T-helper 1 cell (primary cell): ENCODE measurements around the gene FAM53C.
"Not testable (repeated sequence)": the region's sequence is repeated elsewhere in the genome, so short reads cannot be mapped to it uniquely, and the experiment has no call there.

ENCODE experiments used
- DNase-seq, 5 donors: peaks; one replicate each; pipeline ENCODE4 v3.0.0-alpha.2; 2012 to 2020

FAM53C gene

GRCh38 chr5:138351517-138351916, 13.5 kb downstream of the FAM53C start:
- DNase-seq = no peak

GRCh38 chr5:138352071-138352721, 14.1 kb downstream of the FAM53C start, which contains the start of gene KDM3B:
TSS of gene KDM3B (plus strand) at chr5:138352685. CDS start at chr5:138352796, 111 bp downstream.
- DNase-seq = peak; percentile 78 to 90 (median 84)

DNA sequence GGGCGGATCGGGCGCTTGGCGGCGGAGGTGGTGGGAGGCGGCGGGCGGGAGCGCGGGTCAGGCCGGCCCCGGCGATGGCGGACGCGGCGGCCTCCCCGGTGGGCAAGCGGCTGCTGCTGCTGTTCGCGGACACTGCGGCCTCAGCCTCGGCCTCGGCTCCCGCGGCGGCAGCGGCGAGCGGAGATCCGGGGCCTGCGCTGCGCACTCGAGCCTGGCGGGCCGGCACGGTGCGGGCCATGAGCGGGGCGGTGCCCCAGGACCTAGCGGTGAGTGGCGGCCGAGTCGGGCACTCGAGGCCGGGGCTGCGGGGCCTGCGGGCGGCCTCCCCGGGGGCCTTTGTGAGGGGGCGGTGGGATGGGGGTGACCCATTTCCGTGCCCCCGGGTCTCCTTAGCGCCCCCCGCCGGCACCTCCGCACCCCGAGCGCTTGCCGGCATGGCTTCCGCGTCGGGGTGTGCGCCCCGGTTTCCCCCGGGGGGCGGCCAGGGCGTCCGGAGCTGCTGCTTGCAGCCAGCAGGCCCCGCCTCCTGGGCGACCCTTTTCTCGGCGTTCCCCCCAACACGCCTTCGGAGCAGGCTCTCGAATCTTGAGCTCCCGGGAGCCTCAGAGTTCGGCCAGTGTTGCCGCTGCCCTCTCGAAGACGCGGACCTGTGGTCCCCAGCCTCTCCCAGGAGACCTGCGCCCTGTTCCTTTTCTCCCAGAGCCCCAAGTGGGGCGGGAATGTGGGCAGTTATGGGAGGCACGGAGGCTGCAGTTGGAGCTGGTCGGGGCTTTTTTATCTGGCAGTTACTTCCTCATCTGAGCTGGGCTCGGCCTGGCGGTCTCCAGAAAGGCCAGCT, 14.9 kb downstream of the FAM53C start:
- peak; percentile 61 to 76 (median 68) for DNase-seq

DNA sequence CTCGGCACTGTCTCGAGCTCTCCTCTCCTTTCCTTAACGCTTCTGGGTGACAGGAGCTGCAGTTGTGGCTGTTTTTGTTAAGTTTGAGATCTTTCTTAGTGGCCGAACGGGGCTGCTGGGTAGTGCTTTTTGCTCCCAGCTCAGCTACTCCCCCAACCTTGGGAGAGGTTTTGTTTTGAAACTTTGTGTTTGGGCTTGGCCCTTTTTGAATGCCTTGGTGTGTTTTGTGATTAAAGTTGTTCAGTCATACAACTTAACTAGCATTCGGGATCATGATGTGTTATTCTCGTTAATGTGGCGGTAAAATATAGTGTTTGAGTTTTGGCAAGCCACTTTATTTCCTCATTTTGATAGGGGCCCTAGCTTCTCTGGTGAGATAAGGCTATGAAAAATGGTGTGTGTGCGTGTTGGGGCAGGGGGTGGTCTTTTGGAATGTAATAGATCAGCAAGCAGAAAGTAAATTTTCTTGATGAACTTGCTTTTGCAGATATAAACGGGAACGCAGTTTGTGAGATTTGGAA, 15.6 kb downstream of the FAM53C start:
- DNase-seq = peak in 1 of 5 donors; percentile 43

DNA sequence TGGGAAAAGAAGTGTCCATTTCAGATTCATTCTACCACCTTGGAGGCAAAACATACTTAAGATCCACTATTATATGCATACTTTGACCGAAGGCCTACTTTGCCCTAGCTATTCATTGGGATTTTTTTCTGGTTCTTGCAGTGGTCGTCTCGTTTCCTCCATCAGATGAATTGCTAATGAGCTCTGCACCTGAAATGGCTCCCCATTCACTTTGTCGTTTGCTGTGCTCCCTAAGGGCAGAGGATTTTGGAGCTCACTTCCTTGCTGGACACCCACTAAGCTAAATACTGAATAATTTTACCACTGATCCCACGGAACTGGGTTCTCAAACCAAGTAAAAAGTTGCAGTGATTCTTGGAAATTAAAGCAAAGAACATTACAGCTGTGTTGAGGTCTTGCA, 16.3 kb downstream of the FAM53C start:
- DNase-seq = no peak

- peak in 4 of 5 donors; percentile 22 to 73 (median 34) for DNase-seq
Observed at GRCh38 chr5:138354926-138355378, 16.9 kb downstream of the FAM53C start.

GRCh38 chr5:138359621-138360020, 21.6 kb downstream of the FAM53C start:
- no peak for DNase-seq

GRCh38 chr5:138360941-138361452, 22.9 kb downstream of the FAM53C start:
- no peak for DNase-seq

- DNase-seq = no peak
Observed at GRCh38 chr5:138364576-138364975, 26.5 kb downstream of the FAM53C start.

DNA sequence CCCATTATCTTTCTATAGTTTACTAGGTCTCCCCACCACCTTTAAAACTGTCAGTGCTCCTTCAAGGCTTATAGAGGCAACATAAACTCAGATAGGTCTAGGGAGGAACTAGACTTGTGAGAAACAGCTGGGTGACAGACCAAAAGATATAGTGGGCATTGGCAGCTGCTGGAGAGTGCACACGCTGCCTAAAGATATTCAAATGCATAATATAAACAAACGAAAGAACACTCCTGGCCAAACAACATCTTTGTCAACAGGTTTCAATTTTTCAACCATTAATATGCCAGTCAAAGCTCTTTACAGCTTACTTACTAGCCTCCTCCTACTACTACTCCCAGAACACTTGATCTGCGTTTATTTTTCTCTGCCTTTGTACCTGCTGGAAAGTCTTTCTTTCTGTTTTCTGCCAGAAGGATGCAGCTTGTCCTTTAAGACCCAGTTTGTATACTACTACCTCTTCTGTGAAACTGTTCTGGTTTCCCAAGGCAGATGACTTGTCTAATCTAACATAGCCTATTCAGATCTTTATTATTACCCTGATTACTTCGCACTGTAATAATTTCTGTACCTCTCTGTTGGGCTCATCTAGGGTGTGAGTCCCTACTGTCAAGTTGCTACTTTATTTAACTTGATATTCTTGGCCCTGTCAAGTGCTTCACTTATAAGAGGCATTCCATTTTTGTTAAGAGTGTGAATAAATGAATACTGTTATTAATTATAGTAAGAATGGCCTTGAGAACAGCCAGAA, 28.7 kb downstream of the FAM53C start:
- DNase-seq = no peak

GRCh38 chr5:138369261-138369660, 31.2 kb downstream of the FAM53C start:
- DNase-seq = no peak

DNA sequence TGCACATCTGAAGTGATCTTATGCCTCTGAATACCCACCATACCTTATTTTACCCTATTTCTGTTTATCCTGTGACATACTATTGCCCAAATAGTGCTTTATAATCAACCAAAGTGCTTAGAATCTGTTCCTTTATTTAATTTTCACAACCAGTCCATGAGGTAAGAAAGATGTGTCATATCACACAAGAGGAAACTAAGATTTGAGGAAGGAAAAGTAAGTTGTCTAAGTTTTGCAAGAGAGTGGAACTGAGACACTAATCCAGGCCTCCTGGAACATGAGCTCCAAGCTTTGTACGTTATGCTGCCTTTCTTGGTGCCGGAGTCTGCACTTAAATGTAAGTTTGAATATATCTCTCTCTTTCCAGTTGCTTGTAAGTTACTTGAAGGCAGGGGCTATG, 31.6 kb downstream of the FAM53C start:
- no peak for DNase-seq

- no peak for DNase-seq
Observed at GRCh38 chr5:138370537-138370936, 32.5 kb downstream of the FAM53C start.

DNA sequence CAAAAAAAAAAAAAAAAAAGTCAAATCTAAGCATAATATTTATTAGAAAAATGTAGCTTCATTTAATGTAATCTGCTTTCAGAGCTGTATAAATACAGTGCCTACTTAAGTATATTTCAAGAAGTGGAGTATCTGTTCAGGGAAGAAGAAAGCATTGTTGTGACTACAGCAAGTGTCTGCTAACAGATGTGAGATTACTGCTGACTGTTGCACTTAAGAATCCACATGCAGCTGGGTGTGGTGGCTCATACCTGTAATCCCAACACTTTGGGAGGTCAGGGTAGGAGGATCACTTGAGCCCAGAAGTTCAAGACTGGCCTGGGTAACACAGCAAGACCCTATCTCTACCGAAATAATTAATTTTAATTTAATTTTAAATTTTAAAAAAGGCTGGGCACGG, 33.4 kb downstream of the FAM53C start:
- DNase-seq = no peak

DNA sequence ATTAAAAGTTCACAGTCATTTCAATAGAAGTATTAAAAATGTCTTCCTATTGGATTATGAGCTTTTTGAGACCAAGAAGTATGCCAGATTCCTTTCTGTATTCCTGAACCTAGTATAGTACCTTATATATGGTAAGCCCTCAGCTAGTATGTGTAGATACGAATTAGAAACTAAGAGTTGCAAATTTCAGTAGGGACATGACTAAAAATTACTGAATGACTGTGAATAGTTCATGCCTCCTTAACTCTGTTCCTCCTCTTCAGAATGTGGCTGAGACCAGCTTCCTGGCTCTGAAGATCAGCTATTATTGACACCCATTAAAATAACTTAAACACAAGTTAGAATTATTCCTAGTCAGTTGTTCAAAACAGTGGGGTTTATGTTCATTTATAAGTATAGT, 34.2 kb downstream of the FAM53C start:
- DNase-seq = no peak

DNA sequence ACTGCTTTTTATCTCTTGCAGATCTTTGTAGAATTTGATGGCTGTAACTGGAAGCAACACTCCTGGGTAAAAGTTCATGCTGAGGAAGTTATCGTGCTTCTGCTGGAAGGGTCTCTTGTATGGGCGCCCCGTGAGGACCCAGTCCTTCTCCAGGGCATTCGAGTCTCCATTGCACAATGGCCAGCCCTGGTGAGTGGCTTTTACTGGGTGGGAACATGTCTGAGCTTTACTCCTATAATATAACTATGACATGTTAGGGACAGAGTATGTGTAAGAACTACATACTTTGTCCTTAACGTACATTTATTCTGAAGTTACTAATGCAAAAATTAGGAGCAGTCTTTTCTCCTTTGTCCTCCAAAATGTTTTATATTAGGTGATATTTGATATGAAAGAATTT, 34.6 kb downstream of the FAM53C start:
- DNase-seq = no peak

DNA sequence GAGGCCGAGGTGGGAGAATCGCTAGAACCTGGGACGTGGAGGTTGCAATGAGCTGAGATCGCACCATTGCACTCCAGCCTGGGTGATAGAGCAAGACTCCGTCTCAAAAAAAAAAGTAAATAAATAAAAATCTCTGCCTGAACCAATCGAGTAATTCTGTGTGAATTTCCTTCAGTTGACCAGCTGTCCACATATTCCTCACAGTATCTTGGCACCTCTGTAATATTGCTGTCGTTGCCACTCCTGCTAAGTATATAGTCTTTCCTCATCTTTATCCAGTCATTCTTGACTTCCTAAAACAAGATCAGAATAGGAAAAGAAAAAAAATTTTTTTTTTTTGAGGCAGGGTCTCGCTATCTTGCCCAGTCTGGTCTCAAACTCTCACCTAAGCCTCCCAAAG, 44.3 kb downstream of the FAM53C start:
- no peak for DNase-seq

DNA sequence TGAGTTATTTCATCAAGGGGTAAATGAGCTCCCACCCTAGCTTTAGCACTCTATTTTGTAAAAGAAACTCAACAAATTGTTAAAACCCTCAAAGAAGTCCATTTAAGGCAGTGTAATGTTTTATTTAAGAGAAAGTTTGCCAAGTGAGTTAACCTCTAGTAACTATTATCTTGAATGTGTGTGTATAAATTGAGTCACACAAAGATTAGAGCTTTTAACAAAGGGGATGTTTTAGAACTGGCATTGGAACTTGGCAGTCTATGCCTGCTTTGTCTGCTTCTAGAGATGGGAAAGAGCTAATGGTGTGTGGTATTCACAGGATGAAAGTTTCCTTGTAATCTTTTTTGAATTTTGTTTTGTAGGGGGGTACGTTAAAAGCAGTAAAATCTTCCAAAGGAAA, 47.6 kb downstream of the FAM53C start:
- no peak for DNase-seq

DNA sequence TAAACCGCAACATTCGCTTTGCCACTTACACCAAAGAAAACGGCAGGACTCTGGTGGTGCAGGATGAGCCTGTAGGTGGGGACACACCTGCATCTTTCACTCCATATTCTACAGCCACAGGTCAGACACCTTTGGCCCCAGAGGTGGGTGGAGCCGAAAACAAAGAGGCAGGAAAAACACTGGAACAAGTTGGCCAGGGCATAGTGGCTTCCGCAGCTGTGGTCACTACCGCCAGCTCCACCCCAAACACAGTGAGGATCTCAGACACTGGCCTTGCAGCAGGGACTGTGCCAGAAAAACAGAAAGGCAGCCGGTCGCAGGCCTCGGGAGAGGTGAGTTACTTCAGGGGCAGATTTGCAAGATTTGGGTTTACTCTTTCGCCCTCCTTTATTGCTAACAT, 48.2 kb downstream of the FAM53C start:
- DNase-seq = no peak

DNA sequence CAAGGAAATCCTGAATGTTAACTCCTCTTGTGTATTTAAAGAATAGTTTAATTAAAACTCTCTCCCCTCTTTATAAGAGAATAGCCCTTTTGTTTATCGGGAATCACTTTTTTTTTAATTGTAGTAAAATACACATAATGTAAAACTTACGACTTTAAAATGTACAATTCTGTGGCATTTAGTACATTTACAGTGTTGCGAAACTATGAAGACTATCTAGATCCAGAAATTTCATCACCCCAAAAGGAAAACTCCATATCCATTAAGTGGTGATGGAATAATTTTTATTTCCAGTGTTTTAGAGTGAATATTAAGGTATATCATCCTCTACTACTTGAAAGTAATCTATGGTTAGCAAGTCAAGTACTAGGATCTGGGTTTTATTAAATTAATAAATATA, 51.3 kb downstream of the FAM53C start:
- DNase-seq = no peak

GRCh38 chr5:138389911-138390310, 51.8 kb downstream of the FAM53C start:
- DNase-seq = not testable (repeated sequence)

- DNase-seq = no peak
Observed at GRCh38 chr5:138391859-138392386, 53.9 kb downstream of the FAM53C start.
